Cardiac muscle cell (in vitro differentiated cells and primary cell): Measurements from ENCODE around the gene INSL4. TPM values are rescaled to one million over a fixed set of nuclear protein-coding genes. Genes with fewer than 3 reads are reported as not detected.

Experiments used
- DNase-seq, 2 donors: peaks; one replicate each; pipeline versions ENCODE4 v3.0.0 to v3.0.0-alpha.2; 2010 to 2017; ENCODE audit warnings: low read depth in 1 of 2, low spot score in 1 of 2
- H3K27ac ChIP-seq: fragments of 200-600 bp; sonication (generic); 2 replicates; pipeline ENCODE4 v1.5.1; 2016
- H3K27me3 ChIP-seq: fragments of 200-600 bp; sonication (generic); 2 replicates; pipeline ENCODE4 v1.6.0; 2016; ENCODE audit warnings: control low read depth
- H3K36me3 ChIP-seq: fragments of 200-600 bp; sonication (generic); 2 replicates; pipeline ENCODE4 v1.5.1; 2016; ENCODE audit warnings: control low read depth
- H3K4me1 ChIP-seq: fragments of 200-600 bp; sonication (generic); 2 replicates; pipeline ENCODE4 v1.8.1; 2017; ENCODE audit warnings: low read depth, mild to moderate bottlenecking, mixed run types
- H3K4me3 ChIP-seq: fragments of 200-600 bp; sonication (generic); 2 replicates; pipeline ENCODE4 v1.5.1; 2016; ENCODE audit warnings: mild to moderate bottlenecking
- H3K9me3 ChIP-seq: fragments of 200-600 bp; sonication (generic); 2 replicates; pipeline ENCODE4 v1.5.1; 2017; ENCODE audit warnings: low read depth, mild to moderate bottlenecking, control low read depth
- polyA plus RNA-seq: library from polyadenylated mRNA; unstranded; fragments of >200 nt; fragmentation: Nextera tagmentation; extraction: Ambion mirVana; gene quantifications from 2 replicates; pipeline ENCODE4 v1.2.1, GENCODE V29; 2016
- total RNA-seq: library from RNA; depleted of rRNA; stranded (reverse); fragments of >200 nt; gene quantifications from 2 replicates; pipeline ENCODE4 v1.2.3, GENCODE V29; 2016
- TF ChIP-seq, protein P1 (sequence below): IDR thresholded peaks from 2 replicates; pipeline ENCODE4 v1.5.1; 2012; ENCODE audit warnings: low read depth, mild to moderate bottlenecking, low read length

The INSL4 gene
- total and polyA plus RNA-seq, 2 experiments from 2014 or later = not detected

GRCh38 chr9:5191985-5192384 lies 39.2 kb upstream of the INSL4 start:
- Histone ChIP-seq H3K27ac (no peak overlapping the region), H3K27me3 (no peaks in the 10 kb centered on the region), H3K4me1 (no peaks in the 10 kb centered on the region), H3K9me3 (no peaks in the 10 kb centered on the region), H3K36me3 (no peaks in the 10 kb centered on the region), H3K4me3 (no peak overlapping the region)
- TF ChIP-seq, protein P1, sequence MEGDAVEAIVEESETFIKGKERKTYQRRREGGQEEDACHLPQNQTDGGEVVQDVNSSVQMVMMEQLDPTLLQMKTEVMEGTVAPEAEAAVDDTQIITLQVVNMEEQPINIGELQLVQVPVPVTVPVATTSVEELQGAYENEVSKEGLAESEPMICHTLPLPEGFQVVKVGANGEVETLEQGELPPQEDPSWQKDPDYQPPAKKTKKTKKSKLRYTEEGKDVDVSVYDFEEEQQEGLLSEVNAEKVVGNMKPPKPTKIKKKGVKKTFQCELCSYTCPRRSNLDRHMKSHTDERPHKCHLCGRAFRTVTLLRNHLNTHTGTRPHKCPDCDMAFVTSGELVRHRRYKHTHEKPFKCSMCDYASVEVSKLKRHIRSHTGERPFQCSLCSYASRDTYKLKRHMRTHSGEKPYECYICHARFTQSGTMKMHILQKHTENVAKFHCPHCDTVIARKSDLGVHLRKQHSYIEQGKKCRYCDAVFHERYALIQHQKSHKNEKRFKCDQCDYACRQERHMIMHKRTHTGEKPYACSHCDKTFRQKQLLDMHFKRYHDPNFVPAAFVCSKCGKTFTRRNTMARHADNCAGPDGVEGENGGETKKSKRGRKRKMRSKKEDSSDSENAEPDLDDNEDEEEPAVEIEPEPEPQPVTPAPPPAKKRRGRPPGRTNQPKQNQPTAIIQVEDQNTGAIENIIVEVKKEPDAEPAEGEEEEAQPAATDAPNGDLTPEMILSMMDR = no peak
- DNase-seq = no peak

DNA sequence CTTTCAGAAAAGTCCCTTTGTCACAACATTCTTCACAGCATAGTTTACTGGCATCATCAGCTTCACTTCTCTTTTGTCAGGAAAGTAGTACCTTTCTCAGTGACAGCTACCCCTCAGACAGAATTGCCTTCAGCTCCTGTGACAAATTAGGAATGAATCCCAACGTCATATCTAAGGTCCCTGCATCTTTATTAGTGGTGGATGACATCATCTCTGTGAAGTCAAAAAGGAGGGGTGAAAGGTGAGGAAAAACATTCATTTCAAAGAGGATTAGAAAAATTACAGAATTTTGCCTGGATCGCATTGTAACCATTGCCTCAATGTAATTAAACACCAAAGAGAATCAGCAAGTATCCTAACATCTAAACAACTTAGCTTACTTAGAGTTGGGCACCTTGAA lies 37.9 kb upstream of the INSL4 start:
- Histone ChIP-seq H3K4me1 (no peaks in the 10 kb centered on the region), H3K9me3 (peaks cover 3% of the 10 kb centered on the region), H3K36me3 (no peaks in the 10 kb centered on the region), H3K27ac (no peak overlapping the region), H3K27me3 (no peaks in the 10 kb centered on the region), H3K4me3 (no peak overlapping the region)
- DNase-seq = no peak
- TF ChIP-seq, protein P1 = no peak

- Histone ChIP-seq H3K4me1 (no peaks in the 10 kb centered on the region), H3K27ac (no peak overlapping the region), H3K36me3 (no peaks in the 10 kb centered on the region), H3K9me3 (peaks cover 3% of the 10 kb centered on the region), H3K27me3 (no peaks in the 10 kb centered on the region), H3K4me3 (no peak overlapping the region)
- no peak for DNase-seq
- TF ChIP-seq, protein P1 = no peak
Measured at GRCh38 chr9:5195463-5195862, 35.8 kb upstream of the INSL4 start.

DNA sequence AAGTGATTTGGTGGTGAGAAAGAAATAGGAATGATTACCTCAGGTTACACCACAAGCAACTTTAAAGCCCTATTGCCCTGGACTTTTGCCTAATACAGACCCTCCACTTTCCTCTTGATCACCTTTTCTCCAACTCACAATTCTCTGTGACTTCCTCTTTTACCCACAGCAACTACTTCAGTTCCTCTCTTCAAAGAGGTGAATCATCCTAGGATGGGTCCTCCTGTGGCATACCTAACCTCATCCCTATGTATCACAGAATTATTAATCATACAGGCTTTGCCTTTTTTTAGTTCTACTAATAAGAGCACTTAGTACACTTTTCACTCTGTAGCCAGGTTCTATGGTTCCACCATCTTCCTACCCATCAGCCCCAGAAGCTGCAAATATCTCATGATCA lies 26.1 kb upstream of the INSL4 start:
- Histone ChIP-seq H3K4me1 (no peaks in the 10 kb centered on the region), H3K27me3 (no peaks in the 10 kb centered on the region), H3K9me3 (no peaks in the 10 kb centered on the region), H3K27ac (no peak overlapping the region), H3K36me3 (no peaks in the 10 kb centered on the region), H3K4me3 (no peak overlapping the region)
- TF ChIP-seq, protein P1 = no peak
- no peak for DNase-seq

- no peaks in the 10 kb centered on the region for H3K36me3 ChIP-seq
- H3K4me3 ChIP-seq = no peak overlapping the region
- TF ChIP-seq, protein P1 = no peak
- H3K4me1 ChIP-seq = no peaks in the 10 kb centered on the region
- H3K9me3 ChIP-seq = no peaks in the 10 kb centered on the region
- no peak overlapping the region for H3K27ac ChIP-seq
- no peaks in the 10 kb centered on the region for H3K27me3 ChIP-seq
- no peak for DNase-seq
Measured at GRCh38 chr9:5230554-5230953, 665 bp upstream of the INSL4 start.
